Endothelial cell of umbilical vein (primary cell): ENCODE measurements around the gene RPS6KA4. TPM values are rescaled to one million over a fixed set of nuclear protein-coding genes. Genes with fewer than 3 reads are reported as not detected.

Experiments used
- BruUV-seq: library from RNA; stranded (reverse); fragments of 400-500 nt; replicated peaks from 2 replicates; lab custom pipeline; 2021; lab: Mats Ljungman, UMichigan
- CTCF ChIA-PET: fragments of 300-600, 350-600 bp; sonication (Branson Sonifier 250); formaldehyde crosslinking; loops from one replicate; lab custom pipeline; 2021; ENCODE audit warnings: antibody characterized with exemption, inconsistent platforms; lab: Charles Lee
- POLR2A ChIA-PET: fragments of 300-600, 350-600 bp; sonication (Branson Sonifier 250); formaldehyde crosslinking; loops from one replicate; lab custom pipeline; 2021; ENCODE audit warnings: antibody characterized with exemption, inconsistent platforms; lab: Charles Lee
- DNase-seq: peaks from one replicate; pipeline ENCODE4 v3.0.0-alpha.2; 2011; ENCODE audit warnings: low read depth, low spot score
- FAIRE-seq: peaks from 2 replicates; lab custom pipeline; 2011; peaks lifted over from hg19 to GRCh38; lab: Jason Lieb, UNC
- H2AFZ ChIP-seq: 2 replicates; pipeline ENCODE4 v1.6.0; 2012; ENCODE audit warnings: low read depth, low read length, control low read depth, inconsistent platforms
- H3K27ac ChIP-seq: 2 replicates; pipeline ENCODE4 v1.5.1; 2011; ENCODE audit warnings: low read depth, mild to moderate bottlenecking, control low read depth, low read length, moderate library complexity; ENCODE audit not compliant: insufficient read depth
- H3K27me3 ChIP-seq, 2 experiments: 2 replicates each; pipeline versions ENCODE4 v1.6.0 to v1.6.1; 2011; ENCODE audit warnings: low read length in 2 of 2, mixed read lengths in 1 of 2; ENCODE audit not compliant: control insufficient read depth in 2 of 2, insufficient read depth in 2 of 2
- H3K36me3 ChIP-seq, 2 experiments: 2 replicates in 1 of 2; 3 replicates in 1 of 2; pipeline ENCODE4 v1.5.1; 2011; ENCODE audit warnings: low read length in 2 of 2, mild to moderate bottlenecking in 1 of 2, moderate library complexity in 1 of 2; ENCODE audit not compliant: control insufficient read depth in 2 of 2, insufficient read depth in 2 of 2; ENCODE audit errors: extremely low read depth in 1 of 2
- H3K4me1 ChIP-seq: 3 replicates; pipeline ENCODE4 v1.5.1; 2011; ENCODE audit warnings: mild to moderate bottlenecking, low read length; ENCODE audit not compliant: control insufficient read depth, insufficient read depth; ENCODE audit errors: extremely low read depth
- H3K4me2 ChIP-seq: 2 replicates; pipeline ENCODE4 v1.6.1; 2011; ENCODE audit warnings: low read length, control low read depth, mixed read lengths; ENCODE audit not compliant: insufficient read depth
- H3K4me3 ChIP-seq, 3 experiments: fragments of 200-600 bp in 1 of 3; sonication (generic), shearing (Covaris generic) in 1 of 3; replicated peaks in 1 of 3; 2 replicates each; pipeline ENCODE4 v1.5.1; 2011 to 2016; ENCODE audit warnings: control low read depth in 3 of 3, low read length in 3 of 3, mild to moderate bottlenecking in 2 of 3, inconsistent platforms in 1 of 3, low read depth in 1 of 3, moderate library complexity in 1 of 3; ENCODE audit not compliant: insufficient read depth in 1 of 3
- H3K79me2 ChIP-seq: 2 replicates; pipeline ENCODE4 v1.6.0; 2012; ENCODE audit warnings: low read length, inconsistent platforms; ENCODE audit not compliant: control insufficient read depth, insufficient read depth
- H3K9ac ChIP-seq: replicated peaks from 2 replicates; pipeline ENCODE3; 2011; ENCODE audit warnings: low read length, control low read depth; ENCODE audit not compliant: insufficient read depth; ENCODE audit errors: extremely low read depth
- H3K9me1 ChIP-seq: replicated peaks from 3 replicates; pipeline ENCODE4 v1.6.0; 2011; ENCODE audit warnings: mild to moderate bottlenecking, low read length; ENCODE audit not compliant: control insufficient read depth, insufficient read depth; ENCODE audit errors: extremely low read depth
- H3K9me3 ChIP-seq: replicated peaks from 2 replicates; pipeline ENCODE4 v1.5.1; 2012; ENCODE audit warnings: low read length, inconsistent platforms; ENCODE audit not compliant: control insufficient read depth, insufficient read depth
- H4K20me1 ChIP-seq: replicated peaks from 2 replicates; pipeline ENCODE3; 2011; ENCODE audit warnings: mild to moderate bottlenecking, low read length; ENCODE audit not compliant: control insufficient read depth, insufficient read depth; ENCODE audit errors: extremely low read depth
- CTCF ChIP-seq, 2 donors: IDR thresholded peaks; 1 replicate in 1 of 2; 2 replicates in 1 of 2; pipeline ENCODE4 v1.5.1; 2011; ENCODE audit warnings: low read length in 2 of 2, mild to moderate bottlenecking in 2 of 2, moderate library complexity in 2 of 2, control low read depth in 1 of 2, inconsistent platforms in 1 of 2, low read depth in 1 of 2; ENCODE audit not compliant: insufficient read depth in 1 of 2; ENCODE audit errors: extremely low read depth in 1 of 2
- EZH2 ChIP-seq: IDR thresholded peaks from 2 replicates; pipeline ENCODE4 v1.6.1; 2012; ENCODE audit warnings: borderline replicate concordance, low read depth, mild to moderate bottlenecking, moderate library complexity, low read length, inconsistent platforms; ENCODE audit not compliant: severe bottlenecking
- FOS ChIP-seq: IDR thresholded peaks from 2 replicates; pipeline ENCODE4 v1.6.1; 2011; ENCODE audit warnings: mild to moderate bottlenecking, low read length, moderate library complexity, borderline replicate concordance; ENCODE audit not compliant: insufficient read depth
- GATA2 ChIP-seq: IDR thresholded peaks from 2 replicates; pipeline ENCODE4 v1.7.0; 2011; ENCODE audit warnings: low read depth, mild to moderate bottlenecking, moderate library complexity, mixed read lengths, low read length; ENCODE audit not compliant: insufficient read length, insufficient read depth
- JUN ChIP-seq: IDR thresholded peaks from 2 replicates; pipeline ENCODE4 v1.6.1; 2011; ENCODE audit warnings: borderline replicate concordance, low read depth; ENCODE audit not compliant: insufficient read length, insufficient read depth
- MAX ChIP-seq: IDR thresholded peaks from 2 replicates; pipeline ENCODE4 v1.6.1; 2011; ENCODE audit not compliant: insufficient read depth, insufficient read length
- MYC ChIP-seq: IDR thresholded peaks from one replicate; pipeline ENCODE4 v1.6.1; 2011; ENCODE audit warnings: mild to moderate bottlenecking, low read depth, low read length
- POLR2A ChIP-seq: IDR thresholded peaks from 2 replicates; pipeline ENCODE4 v1.6.1; 2012; ENCODE audit warnings: low read depth, mild to moderate bottlenecking, control low read depth, low read length
- POLR2AphosphoS5 ChIP-seq: IDR thresholded peaks from 2 replicates; pipeline ENCODE4 v1.6.1; 2012; ENCODE audit warnings: low read depth, mild to moderate bottlenecking, control low read depth, low read length, moderate library complexity; ENCODE audit not compliant: insufficient read depth
- dilution Hi-C: fragments of 300-500 bp; cut with MboI; formaldehyde crosslinking; loops from one replicate; pipeline ENCODE4 v1.15.0; 2019; ENCODE audit warnings: low sequenced_read_pairs; ENCODE audit not compliant: extremely low pct_ligation_motif_present
- intact Hi-C: fragments of 100-400 bp; cut with micrococcal nuclease; formaldehyde crosslinking; loops from one replicate; pipeline ENCODE4 v1.10.0; 2022
- polyA plus RNA-seq, 4 experiments: library from polyadenylated mRNA; depleted of rRNA in 3 of 4; stranded (reverse) in 3 of 4; unstranded in 1 of 4; fragments of >200 nt; gene quantifications; 2 replicates each; pipeline versions ENCODE4 v1.2.1 to v1.2.3, GENCODE V29; 2011 to 2012; ENCODE audit warnings: missing spikeins in 1 of 4
- total RNA-seq: library from RNA; stranded (reverse); gene quantifications from 2 replicates; pipeline ENCODE4 v1.2.3, GENCODE V29; 2021

The RPS6KA4 gene
- total and polyA plus RNA-seq, 2 donors (not counting 3 experiments of a cell fraction or from before 2014, with no cell fraction given): 26.5 to 44.1 TPM

DNA sequence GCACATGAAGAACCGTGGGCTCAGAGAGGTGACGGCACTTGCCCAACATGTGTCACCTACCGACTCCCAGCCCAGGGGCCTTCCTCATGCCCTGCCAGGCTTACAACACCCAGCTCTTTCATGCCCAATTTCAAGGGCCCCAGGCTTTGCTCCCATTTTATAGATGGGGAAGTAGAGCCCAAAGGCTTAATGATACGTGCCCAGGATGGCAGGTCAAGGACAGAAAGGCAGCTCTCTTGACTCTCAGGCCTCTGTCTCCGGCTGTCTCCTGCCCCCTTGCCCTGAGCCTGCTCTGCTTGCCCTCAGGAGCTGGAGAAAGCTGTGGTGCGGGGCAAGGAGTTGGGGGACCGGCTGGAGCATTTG is 10.0 kb upstream of the RPS6KA4 start:
- H4K20me1 ChIP-seq: no peaks in the 10 kb centered on the region
- H3K27me3 ChIP-seq: no peaks in the 10 kb centered on the region
- H3K27ac ChIP-seq: no peak overlapping the region
- no TSS peak for BruUV-seq
- no peaks in the 10 kb centered on the region for H3K79me2 ChIP-seq
- intact Hi-C loops: no loop called here
- CTCF ChIA-PET: interaction anchor here (0.7 to 1.5 kb wide), 2 partner anchors 17 to 31 kb away, joined by 4 to 7 read pairs; partner anchors contain the start of gene PRDX5
- H3K9me1 ChIP-seq: no peaks in the 10 kb centered on the region
- no peak overlapping the region for H2AFZ ChIP-seq
- POLR2A ChIA-PET: no interaction called here
- DNase-seq: no peak
- H3K9ac ChIP-seq: no peak overlapping the region
- no peaks in the 10 kb centered on the region for H3K9me3 ChIP-seq
- H3K4me1 ChIP-seq: no peaks in the 10 kb centered on the region
- FAIRE-seq: no peak
- TF ChIP-seq CTCF (IDR thresholded peaks at IDR 0.05; ENCODE audit: extremely low read depth in 1 of 2, insufficient read depth in 1 of 2, low read depth in 1 of 2, low read length in 2 of 2) (no peak), MAX (no peak), FOS (no peak), POLR2AphosphoS5 (no peak), JUN (no peak), POLR2A (no peak), MYC (no peak), GATA2 (no peak), EZH2 (no peak)
- no peak overlapping the region for H3K4me3 ChIP-seq
- no peaks in the 10 kb centered on the region for H3K36me3 ChIP-seq
- dilution Hi-C loops: no loop called here
- H3K4me2 ChIP-seq: no peak overlapping the region
